Endothelial cell of umbilical vein (primary cell): Measurements from ENCODE around the gene TRPT1.

Source experiments
- CTCF ChIP-seq, 2 donors: IDR thresholded peaks; 1 replicate in 1 of 2; 2 replicates in 1 of 2; pipeline ENCODE4 v1.5.1; 2011; ENCODE audit warnings: low read length in 2 of 2, mild to moderate bottlenecking in 2 of 2, moderate library complexity in 2 of 2, control low read depth in 1 of 2, inconsistent platforms in 1 of 2, low read depth in 1 of 2; ENCODE audit not compliant: insufficient read depth in 1 of 2; ENCODE audit errors: extremely low read depth in 1 of 2
- FOS ChIP-seq: IDR thresholded peaks from 2 replicates; pipeline ENCODE4 v1.6.1; 2011; ENCODE audit warnings: mild to moderate bottlenecking, low read length, moderate library complexity, borderline replicate concordance; ENCODE audit not compliant: insufficient read depth
- POLR2A ChIP-seq: IDR thresholded peaks from 2 replicates; pipeline ENCODE4 v1.6.1; 2012; ENCODE audit warnings: low read depth, mild to moderate bottlenecking, control low read depth, low read length

- no peak for TF ChIP-seq CTCF (IDR thresholded peaks at IDR 0.05; ENCODE audit: extremely low read depth in 1 of 2, insufficient read depth in 1 of 2, low read depth in 1 of 2, low read length in 2 of 2)
- TF ChIP-seq POLR2A = no peak
- TF ChIP-seq FOS = no peak
Measured at GRCh38 chr11:64183890-64184289, 42.1 kb downstream of the TRPT1 start.
